Osteoblast (primary cell): ENCODE results near the gene ENPP3. TPM values are rescaled to one million over a fixed set of nuclear protein-coding genes. Genes with fewer than 3 reads are reported as not detected.
A peak's percentile ranks its signal among the peaks of the same experiment; 100 is the strongest.

Experiments
- DNase-seq: peaks from one replicate; pipeline ENCODE4 v3.0.0; 2011; ENCODE audit warnings: low spot score, mixed read lengths; ENCODE audit not compliant: insufficient read length; ENCODE audit errors: missing footprints
- H2AFZ ChIP-seq: 2 replicates; pipeline ENCODE4 v1.6.0; 2011; ENCODE audit warnings: mild to moderate bottlenecking, low read length
- H3K27ac ChIP-seq: 2 replicates; pipeline ENCODE4 v1.5.1; 2011; ENCODE audit warnings: mild to moderate bottlenecking, low read depth, low read length, moderate library complexity
- H3K27me3 ChIP-seq: 2 replicates; pipeline ENCODE4 v1.6.0; 2012; ENCODE audit warnings: mild to moderate bottlenecking, control low read depth, inconsistent platforms, low read length, moderate library complexity; ENCODE audit not compliant: insufficient read depth
- H3K36me3 ChIP-seq: 2 replicates; pipeline ENCODE4 v1.5.1; 2011; ENCODE audit warnings: mild to moderate bottlenecking, low read length, control low read depth, moderate library complexity; ENCODE audit not compliant: insufficient read depth
- H3K4me1 ChIP-seq: 2 replicates; pipeline ENCODE4 v1.5.1; 2011; ENCODE audit warnings: mild to moderate bottlenecking, low read length, control low read depth, moderate library complexity; ENCODE audit not compliant: insufficient read depth
- H3K4me2 ChIP-seq: 2 replicates; pipeline ENCODE4 v1.6.0; 2011; ENCODE audit warnings: mild to moderate bottlenecking, low read length; ENCODE audit not compliant: insufficient read depth
- H3K4me3 ChIP-seq: fragments of 200-600 bp; sonication (generic); 3 replicates; pipeline ENCODE4 v1.5.1; 2012; ENCODE audit warnings: mild to moderate bottlenecking, low read length, inconsistent platforms; ENCODE audit not compliant: insufficient read depth
- H3K79me2 ChIP-seq: 2 replicates; pipeline ENCODE4 v1.6.0; 2012; ENCODE audit warnings: mild to moderate bottlenecking, low read length, control low read depth, inconsistent platforms; ENCODE audit not compliant: insufficient read depth
- H3K9me3 ChIP-seq: 2 replicates; pipeline ENCODE4 v1.5.1; 2011; ENCODE audit warnings: low read depth, low read length, control low read depth
- H4K20me1 ChIP-seq: 2 replicates; pipeline ENCODE4 v1.6.0; 2012; ENCODE audit warnings: mild to moderate bottlenecking, low read length, control low read depth; ENCODE audit not compliant: insufficient read depth
- CTCF ChIP-seq: IDR thresholded peaks from 2 replicates; pipeline ENCODE4 v1.5.1; 2011; ENCODE audit warnings: mild to moderate bottlenecking, low read depth, low read length, moderate library complexity; ENCODE audit errors: extremely low read depth
- total RNA-seq: library from RNA; depleted of rRNA; stranded (reverse); fragments of >200 nt; gene quantifications from 2 replicates; pipeline ENCODE4 v1.2.3, GENCODE V29; 2012

The ENPP3 gene
- under 0.01 TPM in 1 of 2 replicates, not detected in the other for total RNA-seq

DNA sequence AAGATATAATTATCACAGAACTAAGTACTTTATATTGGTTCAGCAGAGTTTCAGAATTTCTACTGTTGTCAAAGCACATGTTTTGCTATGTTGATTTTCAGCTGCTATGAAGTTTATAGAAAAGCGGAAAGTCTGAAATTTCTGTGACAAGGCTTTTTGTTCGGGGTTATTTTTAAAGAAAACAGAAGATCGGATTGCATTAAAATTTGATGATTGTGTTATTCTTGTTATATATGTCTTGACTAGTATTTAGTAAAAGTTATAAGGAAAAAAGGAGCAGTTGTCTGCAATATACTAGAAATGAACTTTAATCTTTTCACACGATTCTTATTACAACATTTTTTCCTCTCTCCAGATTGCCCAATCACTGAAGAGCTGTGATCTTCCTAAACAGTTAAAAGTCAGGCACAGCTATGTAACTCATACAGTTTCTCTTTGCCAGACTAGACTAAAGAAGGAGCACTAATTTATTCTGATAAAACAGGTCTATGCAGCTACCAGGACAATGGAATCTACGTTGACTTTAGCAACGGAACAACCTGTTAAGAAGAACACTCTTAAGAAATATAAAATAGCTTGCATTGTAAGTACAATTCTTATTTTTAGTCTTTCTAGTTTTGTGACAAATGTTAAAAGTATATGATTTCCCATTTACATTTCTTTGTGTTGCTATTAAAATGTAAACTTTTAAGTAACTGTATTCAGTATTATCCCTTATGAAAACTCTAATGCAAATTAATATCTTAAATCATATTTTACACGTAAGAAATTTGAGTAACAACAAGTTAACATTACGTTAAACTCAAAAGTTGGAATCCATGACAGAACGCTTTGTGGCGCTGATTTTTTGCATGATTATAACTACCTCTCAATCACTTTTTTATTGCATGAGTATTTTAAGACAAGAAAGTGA lies at the start of gene ENPP3:
Gene ENPP3, plus strand, starts transcription at position 423 of the 913 bp plus-strand sequence. Its CDS starts 83 bp downstream, at position 506.
- Histone ChIP-seq H3K79me2 (no peaks in the 10 kb centered on the region), H3K4me1 (no peaks in the 10 kb centered on the region), H3K27me3 (peaks cover 6% of the 10 kb centered on the region), H3K4me3 (no peak within 1 kb of the TSS), H3K9me3 (no peaks in the 10 kb centered on the region), H3K27ac (no peak within 1 kb of the TSS), H3K36me3 (no peaks in the 10 kb centered on the region), H4K20me1 (no peaks in the 10 kb centered on the region), H3K4me2 (peak within 1 kb of the TSS; percentile 15), H2AFZ (no peak within 1 kb of the TSS)
- no peak for DNase-seq
- TF ChIP-seq CTCF = no peak

DNA sequence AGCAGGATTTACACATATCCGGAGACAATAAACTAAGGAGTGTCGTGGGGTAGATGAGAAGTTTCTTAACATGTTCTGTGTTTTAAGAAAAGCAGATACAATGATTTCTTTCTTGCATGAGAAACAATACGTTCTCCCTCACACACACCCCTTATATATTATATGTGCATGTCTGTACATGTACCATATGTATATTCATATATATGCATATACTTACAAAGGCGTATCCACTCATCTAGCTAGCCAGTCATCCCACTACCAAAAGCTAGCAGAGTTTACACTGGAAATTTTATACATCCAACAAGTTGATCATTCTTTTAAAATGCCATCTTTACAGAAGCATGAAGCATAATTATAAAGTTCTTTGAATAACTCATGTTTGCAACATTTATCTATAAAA lies 49.2 kb upstream of the ENPP3 start:
- Histone ChIP-seq H3K4me2 (no peak overlapping the region), H3K36me3 (peaks cover 46% of the 10 kb centered on the region), H3K27me3 (no peaks in the 10 kb centered on the region), H3K27ac (no peak overlapping the region), H3K4me1 (no peaks in the 10 kb centered on the region), H2AFZ (no peak overlapping the region), H3K79me2 (no peaks in the 10 kb centered on the region), H3K9me3 (no peaks in the 10 kb centered on the region), H4K20me1 (no peaks in the 10 kb centered on the region), H3K4me3 (no peak overlapping the region)
- DNase-seq = no peak
- TF ChIP-seq CTCF = no peak

- Histone ChIP-seq H3K79me2 (no peaks in the 10 kb centered on the region), H3K4me1 (no peaks in the 10 kb centered on the region), H3K4me2 (no peak overlapping the region), H4K20me1 (no peaks in the 10 kb centered on the region), H3K9me3 (no peaks in the 10 kb centered on the region), H2AFZ (no peak overlapping the region), H3K27me3 (no peaks in the 10 kb centered on the region), H3K36me3 (peaks cover 48% of the 10 kb centered on the region), H3K4me3 (no peak overlapping the region), H3K27ac (no peak overlapping the region)
- no peak for DNase-seq
- TF ChIP-seq CTCF = no peak
Observed at GRCh38 chr6:131588643-131589042, 48.5 kb upstream of the ENPP3 start.

GRCh38 chr6:131592935-131593334 lies 44.2 kb upstream of the ENPP3 start:
- Histone ChIP-seq H3K4me3 (no peak overlapping the region), H4K20me1 (no peaks in the 10 kb centered on the region), H3K27ac (no peak overlapping the region), H3K79me2 (no peaks in the 10 kb centered on the region), H3K36me3 (peaks cover 76% of the 10 kb centered on the region), H3K4me1 (no peaks in the 10 kb centered on the region), H3K9me3 (no peaks in the 10 kb centered on the region), H3K27me3 (no peaks in the 10 kb centered on the region), H3K4me2 (no peak overlapping the region), H2AFZ (no peak overlapping the region)
- DNase-seq = peak; percentile 11
- TF ChIP-seq CTCF = no peak
